Measurements from ENCODE around the gene KCTD13.

DNA sequence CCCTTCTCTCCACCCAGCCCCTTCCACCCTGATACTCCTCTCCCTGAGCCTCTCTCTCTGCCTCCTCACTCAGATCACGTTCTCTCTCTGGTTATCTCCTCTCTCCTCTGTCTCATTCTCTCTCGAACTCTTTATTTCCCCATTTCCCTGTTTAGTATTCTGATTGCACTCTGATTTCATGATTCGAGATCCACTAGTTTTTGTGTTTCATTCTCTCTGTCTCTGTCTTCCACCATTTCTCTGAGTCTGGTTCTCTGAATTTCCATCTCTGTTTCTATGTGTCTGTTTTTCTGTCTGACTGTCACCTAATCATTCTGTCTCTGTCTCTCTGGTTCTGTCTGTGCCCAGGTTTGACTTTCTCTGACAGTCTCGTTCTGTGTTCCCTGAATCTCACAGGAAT is 28.7 kb downstream of the KCTD13 start:
- TF ChIP-seq POLR2A (IDR thresholded peaks at IDR 0.05): no peak
- TF ChIP-seq, protein P1, sequence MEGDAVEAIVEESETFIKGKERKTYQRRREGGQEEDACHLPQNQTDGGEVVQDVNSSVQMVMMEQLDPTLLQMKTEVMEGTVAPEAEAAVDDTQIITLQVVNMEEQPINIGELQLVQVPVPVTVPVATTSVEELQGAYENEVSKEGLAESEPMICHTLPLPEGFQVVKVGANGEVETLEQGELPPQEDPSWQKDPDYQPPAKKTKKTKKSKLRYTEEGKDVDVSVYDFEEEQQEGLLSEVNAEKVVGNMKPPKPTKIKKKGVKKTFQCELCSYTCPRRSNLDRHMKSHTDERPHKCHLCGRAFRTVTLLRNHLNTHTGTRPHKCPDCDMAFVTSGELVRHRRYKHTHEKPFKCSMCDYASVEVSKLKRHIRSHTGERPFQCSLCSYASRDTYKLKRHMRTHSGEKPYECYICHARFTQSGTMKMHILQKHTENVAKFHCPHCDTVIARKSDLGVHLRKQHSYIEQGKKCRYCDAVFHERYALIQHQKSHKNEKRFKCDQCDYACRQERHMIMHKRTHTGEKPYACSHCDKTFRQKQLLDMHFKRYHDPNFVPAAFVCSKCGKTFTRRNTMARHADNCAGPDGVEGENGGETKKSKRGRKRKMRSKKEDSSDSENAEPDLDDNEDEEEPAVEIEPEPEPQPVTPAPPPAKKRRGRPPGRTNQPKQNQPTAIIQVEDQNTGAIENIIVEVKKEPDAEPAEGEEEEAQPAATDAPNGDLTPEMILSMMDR (IDR thresholded peaks at IDR 0.05): no peak

Data from body of pancreas (tissue), 4 donors.